Transverse colon (tissue), 4 donors: ENCODE data around the gene CFAP210.

Experiments used
- POLR2A ChIP-seq: fragments of 450-650 bp; IDR thresholded peaks from one replicate; pipeline ENCODE4 v1.6.1; 2016; ENCODE audit warnings: antibody characterized with exemption, mild to moderate bottlenecking, moderate library complexity
- POLR2AphosphoS5 ChIP-seq, 3 donors: sonication (generic); formaldehyde crosslinking; IDR thresholded peaks; one replicate each; pipeline ENCODE4 v1.6.1; 2016; ENCODE audit warnings: antibody characterized with exemption in 3 of 3
- TF ChIP-seq, protein P1 (sequence below), 5 experiments: fragments of 200-600 bp in 3 of 5; fragments of 450-650 bp in 2 of 5; sonication (generic) in 3 of 5; IDR thresholded peaks; 1 replicate in 2 of 5; 2 replicates in 3 of 5; pipeline ENCODE4 v1.5.1; 2016 to 2017; ENCODE audit warnings: antibody characterized with exemption in 5 of 5, inconsistent platforms in 3 of 5, mild to moderate bottlenecking in 2 of 5, moderate library complexity in 1 of 5

DNA sequence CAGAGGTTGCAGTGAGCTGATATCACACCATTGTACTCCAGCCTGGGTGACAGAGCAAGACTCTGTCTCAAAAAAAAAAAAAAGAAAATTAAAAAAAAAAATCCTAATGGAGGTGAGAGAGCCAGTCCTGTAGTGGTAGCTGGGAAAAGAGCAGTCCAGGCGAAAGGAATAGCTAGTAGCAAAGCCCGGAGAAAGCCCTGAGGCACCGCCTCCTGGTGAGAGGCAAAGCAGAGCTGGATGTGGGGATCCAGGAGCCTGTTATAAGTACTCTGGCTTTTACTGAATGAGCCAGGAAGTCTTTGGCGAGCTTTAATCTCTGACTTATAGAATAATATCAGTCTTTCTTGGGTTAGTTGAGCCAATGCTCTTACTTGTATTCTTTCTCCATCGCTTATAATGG, 32.9 kb upstream of the CFAP210 start:
- TF ChIP-seq, protein P1, sequence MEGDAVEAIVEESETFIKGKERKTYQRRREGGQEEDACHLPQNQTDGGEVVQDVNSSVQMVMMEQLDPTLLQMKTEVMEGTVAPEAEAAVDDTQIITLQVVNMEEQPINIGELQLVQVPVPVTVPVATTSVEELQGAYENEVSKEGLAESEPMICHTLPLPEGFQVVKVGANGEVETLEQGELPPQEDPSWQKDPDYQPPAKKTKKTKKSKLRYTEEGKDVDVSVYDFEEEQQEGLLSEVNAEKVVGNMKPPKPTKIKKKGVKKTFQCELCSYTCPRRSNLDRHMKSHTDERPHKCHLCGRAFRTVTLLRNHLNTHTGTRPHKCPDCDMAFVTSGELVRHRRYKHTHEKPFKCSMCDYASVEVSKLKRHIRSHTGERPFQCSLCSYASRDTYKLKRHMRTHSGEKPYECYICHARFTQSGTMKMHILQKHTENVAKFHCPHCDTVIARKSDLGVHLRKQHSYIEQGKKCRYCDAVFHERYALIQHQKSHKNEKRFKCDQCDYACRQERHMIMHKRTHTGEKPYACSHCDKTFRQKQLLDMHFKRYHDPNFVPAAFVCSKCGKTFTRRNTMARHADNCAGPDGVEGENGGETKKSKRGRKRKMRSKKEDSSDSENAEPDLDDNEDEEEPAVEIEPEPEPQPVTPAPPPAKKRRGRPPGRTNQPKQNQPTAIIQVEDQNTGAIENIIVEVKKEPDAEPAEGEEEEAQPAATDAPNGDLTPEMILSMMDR (IDR thresholded peaks at IDR 0.05) = no peak
- no peak for TF ChIP-seq POLR2A
- no peak for TF ChIP-seq POLR2AphosphoS5 (IDR thresholded peaks at IDR 0.05)
